ENCODE measurements around the gene CLCN3. TPM values are rescaled to one million over a fixed set of nuclear protein-coding genes. Genes with fewer than 3 reads are reported as not detected.

Gene CLCN3
- total RNA-seq, 3 donors from 2014 or later, result 68.2 to 127 (median 125) TPM

- H3K9me3 ChIP-seq, result no peaks in the 10 kb centered on the region
- TF ChIP-seq CTCF (IDR thresholded peaks at IDR 0.05), result no peak
- ATAC-seq (no peak), DNase-seq (no peak)
- no peaks in the 10 kb centered on the region for H3K4me1 ChIP-seq (ENCODE audit: low read depth)
- no peak overlapping the region for H3K4me3 ChIP-seq
- intact Hi-C loops (cut with DNase I, micrococcal nuclease), result no loop called here
- H3K36me3 ChIP-seq (ENCODE audit: low read depth), result no peaks in the 10 kb centered on the region
These were observed 70.4 kb downstream of the CLCN3 start for GRCh38 chr4:169690787-169691186.

GRCh38 chr4:169698331-169698730 is 78.0 kb downstream of the CLCN3 start:
- H3K4me1 ChIP-seq (ENCODE audit: low read depth), result no peaks in the 10 kb centered on the region
- no peak for TF ChIP-seq CTCF (IDR thresholded peaks at IDR 0.05)
- ATAC-seq (no peak), DNase-seq (no peak)
- no peak overlapping the region for H3K4me3 ChIP-seq
- H3K36me3 ChIP-seq (ENCODE audit: low read depth), result no peaks in the 10 kb centered on the region
- no peaks in the 10 kb centered on the region for H3K9me3 ChIP-seq
- intact Hi-C loops (cut with DNase I, micrococcal nuclease), result no loop called here

GRCh38 chr4:169707958-169708643 is 87.7 kb downstream of the CLCN3 start:
- ATAC-seq (no peak), DNase-seq (no peak)
- H3K36me3 ChIP-seq (ENCODE audit: low read depth), result no peaks in the 10 kb centered on the region
- H3K4me1 ChIP-seq (ENCODE audit: low read depth), result no peaks in the 10 kb centered on the region
- intact Hi-C loops (cut with DNase I, micrococcal nuclease), result no loop called here
- no peak overlapping the region for H3K4me3 ChIP-seq
- TF ChIP-seq CTCF (IDR thresholded peaks at IDR 0.05), result no peak
- H3K9me3 ChIP-seq, result no peaks in the 10 kb centered on the region

- Histone ChIP-seq H3K4me3 (no peak overlapping the region), H3K36me3 (ENCODE audit: low read depth) (no peaks in the 10 kb centered on the region), H3K4me1 (ENCODE audit: low read depth) (no peaks in the 10 kb centered on the region), H3K9me3 (no peaks in the 10 kb centered on the region)
- intact Hi-C loops (cut with DNase I, micrococcal nuclease), result no loop called here
- DNase-seq (no peak), ATAC-seq (no peak)
- no peak for TF ChIP-seq CTCF (IDR thresholded peaks at IDR 0.05)
These were observed 95.4 kb downstream of the CLCN3 start for GRCh38 chr4:169715826-169716225.

GRCh38 chr4:169716677-169717076 is 96.3 kb downstream of the CLCN3 start:
- H3K36me3 ChIP-seq (ENCODE audit: low read depth), result no peaks in the 10 kb centered on the region
- no peaks in the 10 kb centered on the region for H3K9me3 ChIP-seq
- ATAC-seq (no peak), DNase-seq (no peak)
- TF ChIP-seq CTCF (IDR thresholded peaks at IDR 0.05), result no peak
- no peaks in the 10 kb centered on the region for H3K4me1 ChIP-seq (ENCODE audit: low read depth)
- no peak overlapping the region for H3K4me3 ChIP-seq
- intact Hi-C loops (cut with DNase I, micrococcal nuclease), result no loop called here

GRCh38 chr4:169720529-169720928 is 100.2 kb downstream of the CLCN3 start:
- Histone ChIP-seq H3K36me3 (ENCODE audit: low read depth) (no peaks in the 10 kb centered on the region), H3K4me1 (ENCODE audit: low read depth) (no peaks in the 10 kb centered on the region), H3K9me3 (no peaks in the 10 kb centered on the region), H3K4me3 (no peak overlapping the region)
- ATAC-seq, result no peak
- intact Hi-C loops (cut with DNase I, micrococcal nuclease), result no loop called here
- TF ChIP-seq CTCF (IDR thresholded peaks at IDR 0.05), result no peak
- no peak for DNase-seq
